H1 (cell line): ENCODE measurements around the gene ADPRH. TPM values are rescaled to one million over a fixed set of nuclear protein-coding genes. Genes with fewer than 3 reads are reported as not detected.

Experiments
- CTCF ChIA-PET: fragments of 300-600 bp; sonication (Branson Sonifier 250); formaldehyde crosslinking; loops from one replicate; lab custom pipeline; 2021; ENCODE audit not compliant: partially characterized antibody; lab: Charles Lee
- POLR2A ChIA-PET: fragments of 300-600 bp; sonication (Branson Sonifier 250); formaldehyde crosslinking; loops from one replicate; lab custom pipeline; 2021; ENCODE audit warnings: inconsistent platforms; ENCODE audit not compliant: partially characterized antibody; lab: Charles Lee
- DNase-seq, 2 experiments: peaks; one replicate each; pipeline versions ENCODE4 v3.0.0 to v3.0.0-alpha.2; 2010 to 2022; ENCODE audit warnings: low spot score in 2 of 2, low read depth in 1 of 2, mixed read lengths in 1 of 2
- FAIRE-seq: peaks from 2 replicates; lab custom pipeline; 2011; peaks lifted over from hg19 to GRCh38; lab: Jason Lieb, UNC
- H2AFZ ChIP-seq: 2 replicates; pipeline ENCODE4 v1.8.1; 2012; ENCODE audit warnings: low read length, inconsistent platforms
- H2AK5ac ChIP-seq: 2 replicates; pipeline ENCODE4 v1.6.1; 2013; ENCODE audit warnings: low read depth, low read length
- H2BK120ac ChIP-seq: replicated peaks from 2 replicates; pipeline ENCODE3; 2013; ENCODE audit warnings: low read depth, low read length, inconsistent platforms
- H2BK12ac ChIP-seq: 2 replicates; pipeline ENCODE4 v1.6.1; 2013; ENCODE audit warnings: low read depth, low read length
- H2BK15ac ChIP-seq: 2 replicates; pipeline ENCODE4 v1.6.1; 2013; ENCODE audit warnings: low read length
- H2BK20ac ChIP-seq: 2 replicates; pipeline ENCODE4 v1.6.1; 2013; ENCODE audit warnings: low read length
- H2BK5ac ChIP-seq: 2 replicates; pipeline ENCODE4 v1.6.1; 2013; ENCODE audit warnings: low read depth, low read length
- H3K14ac ChIP-seq: 2 replicates; pipeline ENCODE4 v1.6.1; 2013; ENCODE audit warnings: inconsistent platforms; ENCODE audit not compliant: insufficient read length
- H3K18ac ChIP-seq: 2 replicates; pipeline ENCODE4 v1.6.1; 2013; ENCODE audit warnings: low read length; ENCODE audit errors: extremely low read depth
- H3K23ac ChIP-seq: 2 replicates; pipeline ENCODE4 v1.6.1; 2013; ENCODE audit warnings: inconsistent platforms; ENCODE audit not compliant: insufficient read length
- H3K23me2 ChIP-seq: 2 replicates; pipeline ENCODE4 v1.6.1; 2013; ENCODE audit warnings: low read depth, low read length
- H3K27ac ChIP-seq: 2 replicates; pipeline ENCODE4 v1.6.1; 2011; ENCODE audit warnings: low read depth, low read length, inconsistent platforms
- H3K27me3 ChIP-seq, 4 experiments: replicated peaks in 1 of 4; 1 replicate in 1 of 4; 2 replicates in 3 of 4; pipeline versions ENCODE4 v1.6.1 to v1.8.1; 2011 to 2013; ENCODE audit warnings: low read length in 3 of 4, mild to moderate bottlenecking in 3 of 4, inconsistent platforms in 2 of 4, mixed read lengths in 2 of 4, moderate library complexity in 1 of 4; ENCODE audit not compliant: control insufficient read depth in 3 of 4, insufficient read depth in 3 of 4; ENCODE audit errors: extremely low read depth in 1 of 4
- H3K36me3 ChIP-seq, 4 experiments: 2 replicates each; pipeline versions ENCODE4 v1.6.1 to v1.8.1; 2011 to 2013; ENCODE audit warnings: mild to moderate bottlenecking in 4 of 4, low read length in 3 of 4, moderate library complexity in 2 of 4, control low read depth in 1 of 4, inconsistent platforms in 1 of 4; ENCODE audit not compliant: insufficient read depth in 4 of 4, control insufficient read depth in 2 of 4
- H3K4ac ChIP-seq: replicated peaks from 2 replicates; pipeline ENCODE3; 2013; ENCODE audit warnings: low read length, low read depth, mixed read lengths, inconsistent platforms; ENCODE audit not compliant: insufficient read length
- H3K4me1 ChIP-seq, 4 experiments: replicated peaks in 1 of 4; 1 replicate in 1 of 4; 2 replicates in 3 of 4; pipeline versions ENCODE4 v1.6.1 to v1.8.1; 2011 to 2013; ENCODE audit warnings: low read length in 3 of 4, inconsistent platforms in 2 of 4, mixed read lengths in 1 of 4; ENCODE audit not compliant: insufficient read depth in 4 of 4, control insufficient read depth in 3 of 4
- H3K4me2 ChIP-seq, 2 experiments: 2 replicates each; pipeline versions ENCODE4 v1.6.1 to v1.8.1; 2011 to 2013; ENCODE audit warnings: low read depth in 2 of 2, low read length in 2 of 2, control low read depth in 1 of 2, inconsistent platforms in 1 of 2, mild to moderate bottlenecking in 1 of 2; ENCODE audit not compliant: insufficient read depth in 1 of 2
- H3K4me3 ChIP-seq, 4 experiments: fragments of 200-600, 300-600 bp in 1 of 4; sonication (generic), shearing (Covaris generic), sonication (Bioruptor Twin) in 1 of 4; 2 replicates each; pipeline versions ENCODE4 v1.5.1 to v1.8.1; 2011 to 2016; ENCODE audit warnings: low read length in 4 of 4, low read depth in 3 of 4, control low read depth in 2 of 4, inconsistent platforms in 2 of 4, mild to moderate bottlenecking in 2 of 4, mixed read lengths in 1 of 4, moderate library complexity in 1 of 4; ENCODE audit not compliant: insufficient read depth in 2 of 4; ENCODE audit errors: extremely low read depth in 1 of 4
- H3K56ac ChIP-seq: replicated peaks from 2 replicates; pipeline ENCODE3; 2013; ENCODE audit warnings: low read depth, mild to moderate bottlenecking, mixed read lengths, low read length, inconsistent platforms; ENCODE audit not compliant: insufficient read length
- H3K79me1 ChIP-seq: 2 replicates; pipeline ENCODE4 v1.6.1; 2013; ENCODE audit warnings: low read depth, low read length, control low read depth
- H3K79me2 ChIP-seq, 2 experiments: 2 replicates each; pipeline versions ENCODE4 v1.6.1 to v1.8.1; 2012 to 2013; ENCODE audit warnings: low read length in 2 of 2, mild to moderate bottlenecking in 2 of 2, inconsistent platforms in 1 of 2; ENCODE audit not compliant: insufficient read depth in 2 of 2, control insufficient read depth in 1 of 2
- H3K9ac ChIP-seq, 4 experiments: replicated peaks in 1 of 4; 1 replicate in 1 of 4; 2 replicates in 3 of 4; pipeline versions ENCODE4 v1.6.1 to v1.8.1; 2011 to 2013; ENCODE audit warnings: low read depth in 3 of 4, low read length in 3 of 4, control low read depth in 2 of 4, mild to moderate bottlenecking in 2 of 4, moderate library complexity in 2 of 4, inconsistent platforms in 1 of 4; ENCODE audit errors: extremely low read depth in 1 of 4
- H3K9me3 ChIP-seq, 2 experiments: 2 replicates each; pipeline versions ENCODE4 v1.6.1 to v1.8.1; 2012 to 2013; ENCODE audit warnings: mild to moderate bottlenecking in 2 of 2, moderate library complexity in 2 of 2, control low read depth in 1 of 2, inconsistent platforms in 1 of 2, low read depth in 1 of 2, low read length in 1 of 2, mixed read lengths in 1 of 2; ENCODE audit not compliant: insufficient read depth in 2 of 2
- H4K20me1 ChIP-seq, 2 experiments: replicated peaks in 1 of 2; 2 replicates each; pipeline versions ENCODE3 to v1.8.1; 2011 to 2013; ENCODE audit warnings: inconsistent platforms in 2 of 2, low read length in 2 of 2, mild to moderate bottlenecking in 1 of 2; ENCODE audit not compliant: insufficient read depth in 2 of 2, control insufficient read depth in 1 of 2
- H4K5ac ChIP-seq: 2 replicates; pipeline ENCODE4 v1.6.1; 2013; ENCODE audit warnings: low read length, low read depth, mixed read lengths, inconsistent platforms; ENCODE audit not compliant: insufficient read length
- H4K8ac ChIP-seq: 2 replicates; pipeline ENCODE4 v1.8.0; 2013; ENCODE audit warnings: mild to moderate bottlenecking, moderate library complexity, low read length, inconsistent platforms; ENCODE audit not compliant: insufficient read depth; ENCODE audit errors: extremely low read depth
- H4K91ac ChIP-seq: replicated peaks from 2 replicates; pipeline ENCODE3; 2013; ENCODE audit warnings: low read length, mixed read lengths, inconsistent platforms; ENCODE audit not compliant: insufficient read length
- BCL11A ChIP-seq, 2 experiments: IDR thresholded peaks; one replicate each; pipeline ENCODE4 v1.6.1; 2011; ENCODE audit warnings: low read depth in 2 of 2, low read length in 2 of 2, mild to moderate bottlenecking in 2 of 2
- CBX5 ChIP-seq: fragments of 300-800, 300-1000 bp; sonication (generic); IDR thresholded peaks from 2 replicates; pipeline ENCODE4 v1.7.1; 2016; ENCODE audit warnings: antibody characterized with exemption, low read length, low read depth
- CBX8 ChIP-seq: fragments of 300-800, 300-1000 bp; sonication (generic); IDR thresholded peaks from 2 replicates; pipeline ENCODE4 v1.7.1; 2016; ENCODE audit warnings: low read depth, low read length, borderline replicate concordance
- HDAC2 ChIP-seq, 2 experiments: fragments of 300-600 bp in 1 of 2; sonication (generic) in 1 of 2; IDR thresholded peaks; 2 replicates each; pipeline ENCODE4 v1.6.1; 2011 to 2012; ENCODE audit warnings: low read depth in 2 of 2, low read length in 2 of 2, mild to moderate bottlenecking in 2 of 2, moderate library complexity in 2 of 2, borderline replicate concordance in 1 of 2, inconsistent platforms in 1 of 2
- POU5F1 ChIP-seq: IDR thresholded peaks from 2 replicates; pipeline ENCODE4 v1.6.1; 2011; ENCODE audit warnings: low read depth, mild to moderate bottlenecking, low read length, moderate library complexity
- SUZ12 ChIP-seq: fragments of 200-600 bp; sonication (generic); IDR thresholded peaks from 2 replicates; pipeline ENCODE4 v1.6.1; 2012; ENCODE audit warnings: mild to moderate bottlenecking, inconsistent platforms, low read length, moderate library complexity, mixed read lengths
- TBP ChIP-seq: IDR thresholded peaks from 2 replicates; pipeline ENCODE4 v1.6.1; 2011; ENCODE audit warnings: low read depth, low read length, improper control_type of control experiment
- TEAD4 ChIP-seq: IDR thresholded peaks from 2 replicates; pipeline ENCODE4 v1.6.1; 2012; ENCODE audit warnings: low read depth, low read length, inconsistent platforms, mixed read lengths
- WGBS, 2 experiments: shearing (Covaris generic) in 1 of 2; methylation state at CpG; one replicate each; pipeline versions ENCODE4 v1.1.6 to v1.1.7; 2013 to 2015; ENCODE audit warnings: low lambda C conversion rate in 2 of 2, mixed read lengths in 2 of 2, inconsistent platforms in 1 of 2, low coverage in 1 of 2, missing lambda C conversion rate in 1 of 2; ENCODE audit not compliant: insufficient replicate concordance in 2 of 2, insufficient coverage in 1 of 2, insufficient read length in 1 of 2; ENCODE audit errors: extremely low coverage in 1 of 2, missing lambda C conversion rate in 1 of 2; 5-methylcytosine and 5-hydroxymethylcytosine counted together
- polyA plus RNA-seq, 7 experiments: library from polyadenylated mRNA; depleted of rRNA in 3 of 7; stranded (reverse) in 5 of 7; unstranded in 2 of 7; fragments of >200 nt in 5 of 7; fragments of 200-250 nt in 2 of 7; gene quantifications; 1 replicate in 5 of 7; 2 replicates in 1 of 7; 4 replicates in 1 of 7; pipeline versions ENCODE4 v1.2.1 to v1.2.3, GENCODE V29; 2011 to 2013; ENCODE audit warnings: missing spikeins in 2 of 7, mixed read lengths in 2 of 7
- total RNA-seq: library from RNA; stranded (reverse); fragmentation: NEBNext Ultra II Directional; extraction: Animal tissue kit (Norgen Biotek cat#: 25700); gene quantifications from 2 replicates; pipeline ENCODE4 v1.2.1, GENCODE V29; 2021

Gene ADPRH
- total and polyA plus RNA-seq, 2 of the 8 experiments (the other 6 are each of a cell fraction or from before 2014, with no cell fraction given), result 2.6 to 4.2 TPM

- H2AFZ ChIP-seq, result no peak overlapping the region
- no peak overlapping the region for H3K23ac ChIP-seq
- H3K18ac ChIP-seq, result no peak overlapping the region
- H4K91ac ChIP-seq, result no peak overlapping the region
- 82% methylated on average over 4 of the region's 4 CpGs; no CpG with 5 or more reads in 1 of the 2 experiments for WGBS, 2 experiments
- H3K56ac ChIP-seq, result no peak overlapping the region
- no peak overlapping the region for H2BK20ac ChIP-seq
- no peak overlapping the region for H4K5ac ChIP-seq
- no peak overlapping the region for H2BK5ac ChIP-seq
- H2BK12ac ChIP-seq, result no peak overlapping the region
- H2AK5ac ChIP-seq, result no peak overlapping the region
- no peaks in the 10 kb centered on the region for H4K20me1 ChIP-seq
- no peak overlapping the region for H3K4me2 ChIP-seq
- no peak overlapping the region for H3K4me3 ChIP-seq
- no peaks in the 10 kb centered on the region for H3K23me2 ChIP-seq
- no peak for DNase-seq
- H3K9me3 ChIP-seq, result no peaks in the 10 kb centered on the region
- no peaks in the 10 kb centered on the region for H3K79me2 ChIP-seq
- H4K8ac ChIP-seq, result no peak overlapping the region
- no peak for TF ChIP-seq CBX8
- TF ChIP-seq SUZ12, result no peak
- TF ChIP-seq HDAC2 (IDR thresholded peaks at IDR 0.05; ENCODE audit: borderline replicate concordance in 1 of 2, low read depth in 2 of 2, low read length in 2 of 2), result no peak
- TF ChIP-seq TBP, result no peak
- no peak for TF ChIP-seq TEAD4
- TF ChIP-seq BCL11A (IDR thresholded peaks at IDR 0.05; ENCODE audit: low read depth in 2 of 2, low read length in 2 of 2), result no peak
- no peak for TF ChIP-seq CBX5
- TF ChIP-seq POU5F1, result no peak
- TF ChIP-seq, all 59 proteins: peak for 0
- no peak overlapping the region for H3K4ac ChIP-seq
- H3K36me3 ChIP-seq, result no peaks in the 10 kb centered on the region
- no peak overlapping the region for H2BK15ac ChIP-seq
- CTCF ChIA-PET, result interaction anchor here (0.9 to 2.7 kb wide), 5 partner anchors 9 to 36 kb away, joined by 3 to 9 read pairs (median 5); no protein-coding TSS in a partner anchor
- H3K14ac ChIP-seq, result no peak overlapping the region
- H2BK120ac ChIP-seq, result no peak overlapping the region
- H3K4me1 ChIP-seq, result no peaks in the 10 kb centered on the region
- H3K27me3 ChIP-seq, result no peaks in the 10 kb centered on the region
- no peak overlapping the region for H3K27ac ChIP-seq
- FAIRE-seq, result no peak
- POLR2A ChIA-PET, result interaction anchor here (1.2 kb wide), 2 partner anchors 10 to 33 kb away, joined by 3 to 5 read pairs; no protein-coding TSS in a partner anchor
- no peaks in the 10 kb centered on the region for H3K79me1 ChIP-seq
- no peak overlapping the region for H3K9ac ChIP-seq
Measured at GRCh38 chr3:119636891-119637611, 57.8 kb downstream of the ADPRH start.
